Gastrocnemius medialis (tissue), 4 donors: ENCODE data around the gene SLC10A7. TPM values are rescaled to one million over a fixed set of nuclear protein-coding genes. Genes with fewer than 3 reads are reported as not detected.

Source experiments
- ATAC-seq, 2 donors: fragments of 150-250 bp; one replicate each; pipeline ENCODE4 v1.9.1; 2016
- DNase-seq, 2 donors: peaks; one replicate each; pipeline ENCODE4 v3.0.0-alpha.2; 2019
- H3K27ac ChIP-seq, 4 donors: fragments of 200-600 bp; sonication (generic); 1 replicate in 1 of 4; 2 replicates in 3 of 4; pipeline ENCODE4 v1.5.1; 2016 to 2018; ENCODE audit warnings: mild to moderate bottlenecking in 2 of 4, moderate library complexity in 1 of 4
- H3K27me3 ChIP-seq, 3 donors: fragments of 200-600 bp; sonication (generic) in 2 of 3; 1 replicate in 1 of 3; 2 replicates in 2 of 3; pipeline versions ENCODE4 v1.5.1 to v1.6.0; 2016 to 2019; ENCODE audit warnings: mild to moderate bottlenecking in 1 of 3, moderate library complexity in 1 of 3
- H3K36me3 ChIP-seq, 2 donors: fragments of 200-600 bp; sonication (generic) in 1 of 2; one replicate each; pipeline ENCODE4 v1.5.1; 2017 to 2018
- H3K4me1 ChIP-seq, 2 donors: fragments of 200-600 bp; sonication (generic) in 1 of 2; one replicate each; pipeline ENCODE4 v1.5.1; 2016 to 2017; ENCODE audit warnings: mild to moderate bottlenecking in 2 of 2
- H3K4me3 ChIP-seq, 4 donors: fragments of 200-600 bp; sonication (generic) in 3 of 4; 1 replicate in 1 of 4; 2 replicates in 3 of 4; pipeline ENCODE4 v1.5.1; 2016 to 2019; ENCODE audit warnings: mild to moderate bottlenecking in 2 of 4
- H3K9me3 ChIP-seq, 3 donors: fragments of 200-600 bp; sonication (generic) in 2 of 3; 1 replicate in 1 of 3; 2 replicates in 2 of 3; pipeline ENCODE4 v1.5.1; 2016 to 2019
- POLR2A ChIP-seq, 2 donors: fragments of 450-650 bp; IDR thresholded peaks; one replicate each; pipeline ENCODE4 v1.6.1; 2017; ENCODE audit warnings: antibody characterized with exemption in 2 of 2, mild to moderate bottlenecking in 2 of 2, moderate library complexity in 2 of 2
- in situ Hi-C, 4 donors: fragments of 200-750 bp; cut with MboI; loops; one replicate each; pipeline versions ENCODE4 v1.15.0 to v1.8.0; 2017; ENCODE audit warnings: low sequenced_read_pairs in 4 of 4
- intact Hi-C: fragments of 100-400 bp; cut with DNase I; formaldehyde crosslinking; loops from one replicate; pipeline ENCODE4 v1.15.1; 2023; ENCODE audit warnings: low total_unique reads
- total RNA-seq, 4 donors: library from RNA; depleted of rRNA; stranded (reverse); fragments of >200 nt; gene quantifications; one replicate each; pipeline versions ENCODE4 v1.1.0 to v1.2.3, GENCODE V29; 2016
- TF ChIP-seq, protein P1 (sequence below), 5 experiments: fragments of 450-650 bp in 3 of 5; fragments of 200-600 bp in 2 of 5; sonication (generic) in 2 of 5; IDR thresholded peaks in 4 of 5; conservative IDR thresholded peaks in 1 of 5; 1 replicate in 4 of 5; 2 replicates in 1 of 5; pipeline ENCODE4 v1.5.1; 2016 to 2019; ENCODE audit warnings: antibody characterized with exemption in 5 of 5, mild to moderate bottlenecking in 3 of 5, moderate library complexity in 3 of 5

Gene SLC10A7
- total RNA-seq, 4 donors from 2014 or later = 2.1 to 6.0 (median 2.3) TPM

- Histone ChIP-seq H3K27me3 (no peaks in the 10 kb centered on the region), H3K9me3 (no peaks in the 10 kb centered on the region), H3K27ac (no peak overlapping the region), H3K4me1 (peaks cover 12 to 15% of the 10 kb centered on the region in 2 donors), H3K4me3 (no peak overlapping the region), H3K36me3 (no peaks in the 10 kb centered on the region)
- in situ Hi-C loops = loop anchor here (10.0 to 25.0 kb wide), 3 partner anchors 576 to 751 kb away; no protein-coding TSS in a partner anchor
- intact Hi-C loops = no loop called here
- ATAC-seq (no peak), DNase-seq (no peak)
- TF ChIP-seq, protein P1, sequence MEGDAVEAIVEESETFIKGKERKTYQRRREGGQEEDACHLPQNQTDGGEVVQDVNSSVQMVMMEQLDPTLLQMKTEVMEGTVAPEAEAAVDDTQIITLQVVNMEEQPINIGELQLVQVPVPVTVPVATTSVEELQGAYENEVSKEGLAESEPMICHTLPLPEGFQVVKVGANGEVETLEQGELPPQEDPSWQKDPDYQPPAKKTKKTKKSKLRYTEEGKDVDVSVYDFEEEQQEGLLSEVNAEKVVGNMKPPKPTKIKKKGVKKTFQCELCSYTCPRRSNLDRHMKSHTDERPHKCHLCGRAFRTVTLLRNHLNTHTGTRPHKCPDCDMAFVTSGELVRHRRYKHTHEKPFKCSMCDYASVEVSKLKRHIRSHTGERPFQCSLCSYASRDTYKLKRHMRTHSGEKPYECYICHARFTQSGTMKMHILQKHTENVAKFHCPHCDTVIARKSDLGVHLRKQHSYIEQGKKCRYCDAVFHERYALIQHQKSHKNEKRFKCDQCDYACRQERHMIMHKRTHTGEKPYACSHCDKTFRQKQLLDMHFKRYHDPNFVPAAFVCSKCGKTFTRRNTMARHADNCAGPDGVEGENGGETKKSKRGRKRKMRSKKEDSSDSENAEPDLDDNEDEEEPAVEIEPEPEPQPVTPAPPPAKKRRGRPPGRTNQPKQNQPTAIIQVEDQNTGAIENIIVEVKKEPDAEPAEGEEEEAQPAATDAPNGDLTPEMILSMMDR (IDR thresholded peaks at IDR 0.05 in 4 of 5, conservative IDR thresholded peaks at IDR 0.05 in 1 of 5) = no peak
- no peak for TF ChIP-seq POLR2A (IDR thresholded peaks at IDR 0.05)
Measured at GRCh38 chr4:146336410-146336807, 185.3 kb downstream of the SLC10A7 start.

DNA sequence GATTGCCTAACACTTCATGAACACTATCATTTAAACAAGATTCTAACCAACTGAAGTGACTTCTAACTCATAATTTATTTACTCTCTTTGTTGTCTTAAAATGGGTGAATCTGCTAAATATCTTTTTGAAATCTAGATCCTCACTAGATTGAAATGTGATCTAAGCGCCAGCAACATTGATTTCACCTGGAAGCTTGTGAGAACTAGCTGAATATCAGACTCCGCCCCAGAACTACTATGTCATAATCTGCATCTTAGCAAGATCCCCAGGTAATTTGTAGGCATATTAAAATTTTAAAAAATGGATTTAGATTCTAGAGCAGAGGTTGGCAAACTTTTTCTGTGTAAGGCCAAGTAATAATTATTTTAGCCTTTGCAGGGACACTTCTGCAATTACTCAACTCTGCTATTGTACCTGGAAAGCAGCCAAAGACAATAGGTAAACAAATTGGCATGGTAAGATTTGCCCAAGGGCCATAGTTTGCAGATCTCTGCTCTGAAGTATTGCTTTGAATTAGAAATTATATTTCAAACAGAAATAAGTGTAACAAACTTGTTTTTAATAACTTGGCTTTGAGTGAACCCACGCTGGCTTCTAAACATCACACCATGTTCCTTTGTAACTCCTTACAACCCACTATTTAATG is 185.9 kb downstream of the SLC10A7 start:
- H3K27me3 ChIP-seq = no peaks in the 10 kb centered on the region
- in situ Hi-C loops (loop anchor here (10.0 to 25.0 kb wide), 3 partner anchors 576 to 751 kb away; no protein-coding TSS in a partner anchor), intact Hi-C loops (no loop called here)
- DNase-seq (no peak), ATAC-seq (no peak)
- H3K4me1 ChIP-seq = peaks cover 12 to 15% of the 10 kb centered on the region in 2 donors
- no peak for TF ChIP-seq POLR2A (IDR thresholded peaks at IDR 0.05)
- TF ChIP-seq, protein P1 (IDR thresholded peaks at IDR 0.05 in 4 of 5, conservative IDR thresholded peaks at IDR 0.05 in 1 of 5) = no peak
- H3K27ac ChIP-seq = no peak overlapping the region
- H3K4me3 ChIP-seq = no peak overlapping the region
- no peaks in the 10 kb centered on the region for H3K36me3 ChIP-seq
- no peaks in the 10 kb centered on the region for H3K9me3 ChIP-seq

DNA sequence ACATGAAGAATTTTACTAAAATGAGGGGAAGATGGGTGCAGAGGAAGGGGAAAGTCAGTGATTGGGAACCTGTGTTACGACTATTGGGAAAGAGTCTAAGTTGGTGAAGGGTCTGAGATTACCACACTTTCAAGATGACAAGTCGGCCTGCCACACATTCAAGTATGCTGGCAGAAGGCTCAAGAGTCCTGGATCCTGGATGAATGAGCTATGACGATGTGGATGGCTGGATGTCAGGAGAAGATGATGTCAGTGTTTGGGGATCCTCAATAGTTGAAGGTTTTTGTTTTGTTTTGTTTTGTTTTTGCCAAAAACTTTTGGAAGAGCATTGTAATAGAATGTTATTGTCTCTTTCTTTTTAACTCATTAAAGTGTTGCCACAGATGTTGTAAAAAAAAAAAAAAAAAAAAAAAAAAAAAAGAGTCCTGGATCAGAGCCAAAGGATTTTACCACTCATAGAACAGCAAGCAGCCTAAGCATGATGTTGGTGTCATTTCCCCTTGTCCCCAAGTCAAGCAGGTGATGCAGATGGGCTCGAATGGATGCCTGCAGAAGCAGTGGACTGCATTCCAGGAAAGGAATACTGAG is 186.8 kb downstream of the SLC10A7 start:
- peaks cover 12 to 15% of the 10 kb centered on the region in 2 donors for H3K4me1 ChIP-seq
- DNase-seq (no peak), ATAC-seq (no peak)
- TF ChIP-seq, protein P1 (IDR thresholded peaks at IDR 0.05 in 4 of 5, conservative IDR thresholded peaks at IDR 0.05 in 1 of 5) = no peak
- no peak for TF ChIP-seq POLR2A (IDR thresholded peaks at IDR 0.05)
- H3K27me3 ChIP-seq = no peaks in the 10 kb centered on the region
- intact Hi-C loops = no loop called here
- in situ Hi-C loops = loop anchor here (10.0 to 25.0 kb wide), 3 partner anchors 577 to 752 kb away; no protein-coding TSS in a partner anchor
- H3K9me3 ChIP-seq = no peaks in the 10 kb centered on the region
- H3K27ac ChIP-seq = no peak overlapping the region
- no peak overlapping the region for H3K4me3 ChIP-seq
- no peaks in the 10 kb centered on the region for H3K36me3 ChIP-seq

DNA sequence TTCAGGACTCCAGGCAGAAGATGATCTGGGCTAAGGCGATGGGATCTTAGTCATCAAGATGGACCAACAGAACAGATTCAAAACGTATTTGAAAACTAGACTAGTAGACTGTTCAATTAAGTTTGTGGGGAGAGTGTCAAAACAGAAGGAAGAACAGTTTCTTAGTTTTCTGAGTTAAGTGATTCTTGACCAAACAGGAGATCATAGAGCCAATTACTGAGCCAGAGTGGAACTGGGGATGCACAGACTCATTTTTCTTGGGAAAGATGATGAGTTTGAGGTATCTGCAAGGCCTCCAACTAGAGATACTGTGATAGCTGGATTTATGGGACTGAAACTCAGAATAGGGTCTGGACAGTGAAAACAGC is 187.9 kb downstream of the SLC10A7 start:
- ATAC-seq = no peak
- intact Hi-C loops = no loop called here

More for the DNA sequence above, 187.9 kb downstream of the SLC10A7 start:
- peaks cover 12 to 15% of the 10 kb centered on the region in 2 donors for H3K4me1 ChIP-seq
- no peaks in the 10 kb centered on the region for H3K27me3 ChIP-seq
- H3K27ac ChIP-seq = no peak overlapping the region
- TF ChIP-seq, protein P1 (IDR thresholded peaks at IDR 0.05 in 4 of 5, conservative IDR thresholded peaks at IDR 0.05 in 1 of 5) = no peak
- TF ChIP-seq POLR2A (IDR thresholded peaks at IDR 0.05) = no peak
- no peak overlapping the region for H3K4me3 ChIP-seq
- no peaks in the 10 kb centered on the region for H3K36me3 ChIP-seq
- no peaks in the 10 kb centered on the region for H3K9me3 ChIP-seq
- in situ Hi-C loops = loop anchor here (10.0 to 25.0 kb wide), 3 partner anchors 578 to 753 kb away; no protein-coding TSS in a partner anchor
- no peak for DNase-seq
